Effector CD4-positive, alpha-beta T cell (primary cell): Measurements from ENCODE around the gene MKI67.

ENCODE experiments used
- DNase-seq: peaks from one replicate; pipeline ENCODE4 v3.0.0-alpha.2; 2020

MKI67 gene

DNA sequence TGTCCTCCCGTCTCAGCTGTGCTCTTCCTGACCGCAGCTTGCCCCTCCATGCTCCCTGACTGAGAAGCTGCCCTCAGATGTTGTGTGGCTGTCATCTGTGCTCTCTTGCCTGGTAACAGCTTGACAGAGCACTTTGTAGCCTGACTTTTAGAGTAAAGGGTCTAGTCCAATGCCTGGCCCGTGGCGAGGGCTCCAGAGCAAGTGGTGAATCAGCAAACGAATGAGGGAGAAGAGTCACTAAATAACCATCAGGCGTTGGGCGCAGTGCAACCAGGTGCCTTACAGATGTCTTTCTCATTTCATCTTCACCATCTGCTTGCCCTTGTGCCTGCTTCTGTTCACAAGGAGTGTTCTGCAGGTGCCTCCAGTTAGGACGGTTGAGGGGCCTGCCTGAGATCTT is 45.6 kb downstream of the MKI67 start:
- no peak for DNase-seq

- DNase-seq = no peak
Observed at GRCh38 chr10:128080231-128080630, 46.0 kb downstream of the MKI67 start.

DNA sequence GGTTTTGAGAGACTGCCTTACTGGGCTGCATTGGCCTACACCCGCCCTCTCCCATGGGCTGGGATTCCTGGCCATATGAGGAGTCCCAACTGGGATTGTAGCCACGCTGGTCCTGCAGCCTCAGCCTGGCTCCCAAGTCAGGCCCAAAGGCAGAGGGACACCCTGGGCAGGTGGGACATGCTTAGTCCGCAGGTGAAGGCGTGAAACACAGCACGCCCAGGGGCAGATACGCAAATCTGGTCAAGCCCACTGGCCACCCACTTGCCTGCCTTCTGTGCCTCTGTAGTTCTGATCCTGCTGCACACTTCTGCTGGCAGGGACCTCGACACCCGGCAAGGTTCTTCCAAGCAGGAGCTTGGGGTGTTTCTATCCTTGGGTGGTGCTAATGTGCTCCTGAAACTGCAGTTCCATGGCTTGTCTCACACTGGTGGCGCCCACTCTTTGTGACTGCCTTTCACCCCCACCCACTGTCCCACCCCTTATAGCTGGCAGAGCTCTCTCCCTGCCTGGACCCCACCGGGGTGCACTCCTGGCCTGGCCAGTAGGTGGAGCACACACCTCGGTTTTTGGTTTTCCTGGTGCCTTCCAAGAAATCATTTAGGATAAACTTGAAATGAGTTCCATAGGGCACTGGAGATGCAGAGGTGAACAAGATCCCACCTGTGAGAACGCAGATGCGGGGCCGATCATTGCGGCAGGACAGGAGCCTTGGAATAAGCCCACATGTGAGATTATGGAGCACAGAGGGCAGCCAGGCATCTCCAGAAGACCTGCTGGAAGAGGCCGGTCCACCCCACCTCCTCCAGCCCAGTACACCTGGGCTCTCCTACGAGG is 47.9 kb downstream of the MKI67 start:
- no peak for DNase-seq

DNA sequence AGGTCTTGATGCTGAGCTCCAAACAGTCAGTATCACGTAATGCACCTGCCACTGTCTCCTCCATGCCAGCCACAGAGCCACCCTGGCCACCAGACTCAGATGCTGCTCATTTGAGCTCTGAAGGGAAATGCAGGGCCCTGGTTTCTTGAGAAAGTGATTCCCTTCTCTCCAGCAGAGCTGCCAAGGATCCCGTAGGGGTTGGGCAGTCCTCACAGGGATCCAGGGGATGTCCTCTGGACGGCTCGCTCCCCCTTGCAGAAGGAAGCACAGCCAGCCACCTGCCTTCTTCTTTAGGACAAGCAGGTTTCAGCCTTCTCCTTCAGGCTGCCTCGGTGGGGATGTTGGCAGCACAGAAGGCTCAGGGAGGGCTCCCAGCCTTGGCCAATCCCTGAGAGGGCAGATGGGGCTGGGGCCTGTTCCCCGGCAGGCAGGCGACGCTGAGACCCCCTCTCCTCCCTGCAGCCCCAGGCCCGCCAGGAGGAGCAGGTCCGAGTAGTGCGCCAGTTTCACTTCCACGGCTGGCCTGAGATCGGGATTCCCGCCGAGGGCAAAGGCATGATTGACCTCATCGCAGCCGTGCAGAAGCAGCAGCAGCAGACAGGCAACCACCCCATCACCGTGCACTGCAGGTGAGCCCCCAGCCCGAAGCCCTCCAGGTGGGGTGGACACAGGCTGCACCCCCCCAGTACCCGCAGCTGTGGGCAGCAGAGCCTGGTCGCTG is 48.9 kb downstream of the MKI67 start:
- DNase-seq = no peak

- DNase-seq = no peak
Observed at GRCh38 chr10:128074589-128074988, 51.6 kb downstream of the MKI67 start.

GRCh38 chr10:128073890-128074289 is 52.3 kb downstream of the MKI67 start:
- DNase-seq = no peak

- no peak for DNase-seq
Observed at GRCh38 chr10:128072941-128073645, 53.1 kb downstream of the MKI67 start.

DNA sequence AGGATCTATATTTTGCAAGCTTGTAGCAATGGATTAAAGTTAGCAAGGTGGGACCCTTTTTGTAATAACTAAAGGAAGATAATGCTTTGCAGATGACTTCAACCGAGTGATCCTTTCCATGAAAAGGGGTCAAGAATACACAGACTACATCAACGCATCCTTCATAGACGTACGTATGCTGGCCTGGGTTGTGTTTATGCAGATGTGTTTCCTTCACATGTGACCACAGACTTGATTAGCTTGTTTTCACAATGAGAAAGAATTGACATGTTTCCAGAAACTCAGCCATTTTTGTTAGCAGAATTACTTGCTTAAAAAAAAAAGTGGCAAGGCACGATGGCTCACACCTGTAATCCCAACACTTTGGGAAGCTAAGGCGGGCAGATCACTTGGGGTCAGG is 54.2 kb downstream of the MKI67 start:
- DNase-seq = no peak

DNA sequence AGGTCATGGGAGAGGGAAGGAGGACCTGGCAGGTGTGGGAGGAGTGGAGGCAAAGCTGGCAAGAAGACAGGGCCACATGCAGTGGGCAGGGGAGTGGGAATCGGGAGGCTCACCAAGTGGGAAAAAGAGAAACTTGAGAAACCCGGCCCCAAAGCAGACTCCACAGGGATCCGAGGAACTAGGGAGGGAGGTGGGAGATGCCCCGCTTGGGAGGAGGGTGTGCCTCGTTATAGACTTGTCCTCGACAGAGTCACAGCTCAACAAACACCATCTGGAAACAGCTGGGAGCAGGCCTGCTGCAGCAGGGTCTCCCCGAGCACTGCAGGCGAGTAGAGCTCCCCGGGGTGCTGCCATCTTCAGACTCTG is 54.8 kb downstream of the MKI67 start:
- no peak for DNase-seq

DNA sequence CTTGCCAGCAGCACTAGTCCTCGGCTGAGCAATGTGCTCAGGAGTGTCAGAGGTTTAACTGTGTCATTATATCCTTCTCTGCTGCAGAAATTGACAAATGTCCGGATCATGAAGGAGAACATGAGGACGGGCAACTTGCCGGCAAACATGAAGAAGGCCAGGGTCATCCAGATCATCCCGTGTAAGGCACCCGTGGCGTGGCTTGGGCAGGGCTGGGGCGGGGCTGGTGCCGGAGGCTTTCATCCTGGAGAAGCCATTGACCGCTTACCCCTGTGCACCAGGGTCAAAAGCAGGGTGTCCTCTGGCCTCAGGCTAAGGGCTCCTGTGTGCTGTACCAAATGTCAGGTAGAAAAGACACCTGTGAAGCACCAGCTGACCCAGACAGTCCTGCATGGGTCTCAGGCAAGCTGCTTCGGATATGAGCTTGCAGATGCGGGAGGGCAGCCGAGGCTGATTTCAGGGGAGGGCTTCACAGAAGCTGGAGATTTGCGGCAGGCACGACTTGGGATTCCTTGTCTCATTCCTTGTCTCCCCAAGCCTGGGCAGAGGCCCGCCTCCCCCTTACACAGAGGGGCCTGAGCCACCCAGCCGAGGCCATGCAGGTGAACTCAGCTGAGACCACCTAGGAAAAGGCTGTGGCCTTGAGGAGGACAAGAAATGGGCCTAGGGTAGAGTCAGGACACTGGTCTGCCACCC is 55.4 kb downstream of the MKI67 start:
- DNase-seq = no peak

- no peak for DNase-seq
Observed at GRCh38 chr10:128070161-128070560, 56.1 kb downstream of the MKI67 start.

DNA sequence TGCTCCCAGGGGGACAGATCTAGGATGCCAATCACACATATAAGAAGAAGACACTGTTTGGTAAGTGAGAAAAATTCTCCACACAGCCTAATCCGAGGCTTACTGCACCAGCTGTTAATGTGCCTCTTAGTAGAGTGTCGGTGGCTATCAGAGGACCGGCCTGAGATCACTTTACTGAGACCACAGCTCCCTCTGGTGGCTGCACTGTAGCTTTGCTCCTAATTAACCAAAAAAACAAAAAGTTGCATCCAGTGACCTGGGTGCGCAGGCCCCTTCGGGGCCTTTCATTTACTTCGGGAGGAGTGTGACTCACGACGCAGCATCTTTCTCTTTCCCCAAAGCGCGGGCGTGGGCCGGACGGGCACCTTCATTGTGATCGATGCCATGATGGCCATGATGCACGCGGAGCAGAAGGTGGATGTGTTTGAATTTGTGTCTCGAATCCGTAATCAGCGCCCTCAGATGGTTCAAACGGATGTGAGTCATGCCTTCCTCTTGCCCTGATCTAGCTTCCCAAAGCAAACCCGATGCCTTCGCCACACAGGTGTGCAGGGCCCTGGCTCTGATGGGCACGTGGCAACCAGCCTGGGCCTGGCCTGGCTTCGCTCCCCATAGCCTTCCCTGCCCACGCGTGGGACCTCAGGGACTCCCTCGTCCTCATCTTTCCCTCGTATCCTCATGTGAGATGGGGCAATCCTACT is 56.7 kb downstream of the MKI67 start:
- DNase-seq = peak; percentile 80

- no peak for DNase-seq
Observed at GRCh38 chr10:128068398-128069285, 57.6 kb downstream of the MKI67 start.

DNA sequence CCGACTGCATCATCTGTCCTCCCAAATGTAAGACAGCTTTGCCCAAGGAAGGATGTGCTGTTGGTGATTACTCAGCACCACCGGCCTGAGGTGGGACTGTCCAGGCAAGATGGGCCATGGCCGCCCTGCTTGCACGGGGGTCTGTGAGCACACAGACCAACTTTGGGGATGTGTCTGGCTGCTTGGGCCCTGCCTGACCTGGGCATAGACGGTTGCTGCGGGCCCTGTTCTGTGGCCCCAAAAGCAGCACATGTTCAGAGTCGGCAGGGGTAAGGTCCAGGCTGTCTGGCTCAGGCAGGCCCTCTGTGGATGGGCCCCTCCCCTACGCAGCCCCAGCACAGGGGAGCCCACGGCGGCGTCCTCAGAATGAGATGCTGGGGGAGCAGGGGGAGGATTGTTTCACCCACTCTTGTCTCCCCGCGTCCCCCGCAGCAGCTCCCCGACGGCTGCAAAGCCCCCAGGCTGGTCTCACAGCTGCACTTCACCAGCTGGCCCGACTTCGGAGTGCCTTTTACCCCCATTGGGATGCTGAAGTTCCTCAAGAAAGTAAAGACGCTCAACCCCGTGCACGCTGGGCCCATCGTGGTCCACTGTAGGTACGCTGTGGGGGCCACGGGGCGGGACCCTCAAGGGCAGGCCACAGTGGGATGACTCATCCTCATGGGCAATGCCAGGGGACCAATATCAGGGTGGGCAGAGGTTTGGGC is 58.4 kb downstream of the MKI67 start:
- no peak for DNase-seq

- no peak for DNase-seq
Observed at GRCh38 chr10:128066870-128067382, 59.3 kb downstream of the MKI67 start.

- no peak for DNase-seq
Observed at GRCh38 chr10:128065881-128066534, 60.2 kb downstream of the MKI67 start.

GRCh38 chr10:128064970-128065580 is 61.1 kb downstream of the MKI67 start:
- DNase-seq = no peak

DNA sequence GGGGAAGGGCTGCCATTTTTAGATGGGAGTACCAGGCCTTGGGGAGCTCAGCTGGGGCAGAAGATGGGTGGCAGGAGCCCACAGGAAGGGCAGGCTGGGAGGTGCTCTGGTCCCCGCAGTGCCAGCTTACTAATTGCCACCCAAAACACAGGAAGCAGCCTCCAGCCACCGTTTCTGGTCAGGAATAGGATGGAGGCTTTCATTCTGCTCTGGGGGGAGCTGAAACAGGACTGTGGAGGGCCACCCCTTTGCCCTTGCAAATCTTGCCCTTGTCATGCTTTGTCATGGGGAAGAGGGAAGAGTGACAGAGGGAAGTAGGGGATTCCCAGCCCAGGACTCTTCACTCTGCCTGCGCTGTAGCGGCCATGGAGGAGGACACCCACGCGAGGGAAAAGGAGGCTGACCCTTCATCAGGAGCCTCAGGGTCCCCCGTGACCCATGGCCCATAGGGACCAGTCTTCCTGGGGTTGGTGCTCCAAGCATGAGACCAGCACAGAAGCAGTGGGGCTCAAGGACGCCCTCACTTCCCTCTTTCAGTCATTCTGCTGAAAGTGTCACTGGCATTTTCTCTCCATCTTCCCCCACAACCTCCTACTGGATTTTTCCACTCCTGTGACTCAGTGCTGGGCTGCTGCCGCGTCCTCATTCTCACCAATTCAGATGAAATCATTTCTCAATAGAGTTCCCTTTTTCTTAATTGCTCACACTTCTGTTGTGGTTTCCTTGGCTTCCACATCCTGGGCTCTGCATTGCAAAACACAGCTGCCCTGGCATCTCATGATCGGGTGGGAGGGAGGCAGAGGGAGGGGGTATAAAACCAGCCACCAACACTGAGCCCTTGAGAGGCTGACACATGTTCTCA is 61.9 kb downstream of the MKI67 start:
- DNase-seq = peak; percentile 63

DNA sequence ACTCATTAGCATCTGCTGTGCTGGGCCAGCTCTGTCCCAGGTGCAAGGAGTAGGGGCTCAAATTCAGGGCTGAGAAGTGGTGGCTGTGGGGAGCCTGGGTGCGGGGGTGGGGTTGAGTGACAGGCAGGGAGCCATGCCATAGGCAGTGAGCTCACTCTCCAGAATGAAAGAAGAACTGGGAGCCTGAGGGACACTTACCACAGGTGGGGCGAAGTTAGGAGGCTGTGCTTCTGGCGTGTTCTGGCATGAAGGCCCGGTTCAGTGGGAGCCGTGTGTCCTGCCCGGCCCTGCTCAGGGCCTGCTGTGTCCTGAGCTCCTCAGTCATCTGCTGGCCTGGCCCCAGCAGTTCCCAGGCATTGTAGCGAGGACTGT is 62.5 kb downstream of the MKI67 start:
- no peak for DNase-seq
